Gastrocnemius medialis (tissue), 4 donors: ENCODE results near the gene CEP97. TPM values are rescaled to one million over a fixed set of nuclear protein-coding genes. Genes with fewer than 3 reads are reported as not detected.

ENCODE experiments used
- ATAC-seq, 2 donors: fragments of 150-250 bp; one replicate each; pipeline ENCODE4 v1.9.1; 2016
- DNase-seq, 2 donors: peaks; one replicate each; pipeline ENCODE4 v3.0.0-alpha.2; 2019
- H3K27ac ChIP-seq, 4 donors: fragments of 200-600 bp; sonication (generic); 1 replicate in 1 of 4; 2 replicates in 3 of 4; pipeline ENCODE4 v1.5.1; 2016 to 2018; ENCODE audit warnings: mild to moderate bottlenecking in 2 of 4, moderate library complexity in 1 of 4
- H3K27me3 ChIP-seq, 3 donors: fragments of 200-600 bp; sonication (generic) in 2 of 3; 1 replicate in 1 of 3; 2 replicates in 2 of 3; pipeline versions ENCODE4 v1.5.1 to v1.6.0; 2016 to 2019; ENCODE audit warnings: mild to moderate bottlenecking in 1 of 3, moderate library complexity in 1 of 3
- H3K36me3 ChIP-seq, 2 donors: fragments of 200-600 bp; sonication (generic) in 1 of 2; one replicate each; pipeline ENCODE4 v1.5.1; 2017 to 2018
- H3K4me1 ChIP-seq, 2 donors: fragments of 200-600 bp; sonication (generic) in 1 of 2; one replicate each; pipeline ENCODE4 v1.5.1; 2016 to 2017; ENCODE audit warnings: mild to moderate bottlenecking in 2 of 2
- H3K4me3 ChIP-seq, 4 donors: fragments of 200-600 bp; sonication (generic) in 3 of 4; 1 replicate in 1 of 4; 2 replicates in 3 of 4; pipeline ENCODE4 v1.5.1; 2016 to 2019; ENCODE audit warnings: mild to moderate bottlenecking in 2 of 4
- H3K9me3 ChIP-seq, 3 donors: fragments of 200-600 bp; sonication (generic) in 2 of 3; 1 replicate in 1 of 3; 2 replicates in 2 of 3; pipeline ENCODE4 v1.5.1; 2016 to 2019
- CTCF ChIP-seq, 5 experiments: fragments of 450-650 bp in 3 of 5; fragments of 200-600 bp in 2 of 5; sonication (generic) in 2 of 5; IDR thresholded peaks in 4 of 5; conservative IDR thresholded peaks in 1 of 5; 1 replicate in 4 of 5; 2 replicates in 1 of 5; pipeline ENCODE4 v1.5.1; 2016 to 2019; ENCODE audit warnings: antibody characterized with exemption in 5 of 5, mild to moderate bottlenecking in 3 of 5, moderate library complexity in 3 of 5
- POLR2A ChIP-seq, 2 donors: fragments of 450-650 bp; IDR thresholded peaks; one replicate each; pipeline ENCODE4 v1.6.1; 2017; ENCODE audit warnings: antibody characterized with exemption in 2 of 2, mild to moderate bottlenecking in 2 of 2, moderate library complexity in 2 of 2
- in situ Hi-C, 4 donors: fragments of 200-750 bp; cut with MboI; loops; one replicate each; pipeline versions ENCODE4 v1.15.0 to v1.8.0; 2017; ENCODE audit warnings: low sequenced_read_pairs in 4 of 4
- intact Hi-C: fragments of 100-400 bp; cut with DNase I; formaldehyde crosslinking; loops from one replicate; pipeline ENCODE4 v1.15.1; 2023; ENCODE audit warnings: low total_unique reads
- total RNA-seq, 4 donors: library from RNA; depleted of rRNA; stranded (reverse); fragments of >200 nt; gene quantifications; one replicate each; pipeline versions ENCODE4 v1.1.0 to v1.2.3, GENCODE V29; 2016

CEP97 gene
- total RNA-seq, 4 donors from 2014 or later = 8.3 to 20.0 (median 13.2) TPM

- no peak for TF ChIP-seq CTCF (IDR thresholded peaks at IDR 0.05 in 4 of 5, conservative IDR thresholded peaks at IDR 0.05 in 1 of 5)
- TF ChIP-seq POLR2A (IDR thresholded peaks at IDR 0.05) = no peak
- intact Hi-C loops (loop anchor here (5.0 to 10.0 kb wide), 2 partner anchors 284 to 426 kb away; no protein-coding TSS in a partner anchor), in situ Hi-C loops (loop anchor here (5.0 to 25.0 kb wide), 3 partner anchors 426 to 736 kb away; no protein-coding TSS in a partner anchor)
- peaks cover 0 to 12% of the 10 kb centered on the region in 2 donors for H3K36me3 ChIP-seq
- DNase-seq (no peak), ATAC-seq (no peak)
- H3K4me1 ChIP-seq = peaks cover 0 to 15% of the 10 kb centered on the region in 2 donors
- H3K9me3 ChIP-seq = no peaks in the 10 kb centered on the region
- no peaks in the 10 kb centered on the region for H3K27me3 ChIP-seq
- no peak overlapping the region for H3K4me3 ChIP-seq
- peak overlapping the region in 2 of 4 donors; percentile 42 to 46 for H3K27ac ChIP-seq
Measured at GRCh38 chr3:101801174-101801573, 76.8 kb downstream of the CEP97 start.

GRCh38 chr3:101802179-101802578 is 77.8 kb downstream of the CEP97 start:
- Histone ChIP-seq H3K27ac (peak overlapping the region in 2 of 4 donors; percentile 42 to 46), H3K27me3 (no peaks in the 10 kb centered on the region), H3K4me1 (peaks cover 0 to 22% of the 10 kb centered on the region in 2 donors), H3K4me3 (no peak overlapping the region), H3K9me3 (no peaks in the 10 kb centered on the region), H3K36me3 (peaks cover 0 to 11% of the 10 kb centered on the region in 2 donors)
- TF ChIP-seq CTCF (IDR thresholded peaks at IDR 0.05 in 4 of 5, conservative IDR thresholded peaks at IDR 0.05 in 1 of 5) (no peak), POLR2A (IDR thresholded peaks at IDR 0.05) (no peak)
- no peak for DNase-seq
- in situ Hi-C loops (loop anchor here (5.0 to 25.0 kb wide), 3 partner anchors 425 to 735 kb away; no protein-coding TSS in a partner anchor), intact Hi-C loops (loop anchor here (5.0 to 10.0 kb wide), 2 partner anchors 283 to 425 kb away; no protein-coding TSS in a partner anchor)
- no peak for ATAC-seq

GRCh38 chr3:101803173-101803782 is 78.9 kb downstream of the CEP97 start:
- Histone ChIP-seq H3K36me3 (peaks cover 0 to 11% of the 10 kb centered on the region in 2 donors), H3K9me3 (no peaks in the 10 kb centered on the region), H3K27ac (peak overlapping the region in 2 of 4 donors; percentile 8 to 42), H3K27me3 (no peaks in the 10 kb centered on the region), H3K4me1 (peaks cover 0 to 31% of the 10 kb centered on the region in 2 donors), H3K4me3 (no peak overlapping the region)
- TF ChIP-seq POLR2A (IDR thresholded peaks at IDR 0.05) = no peak
- TF ChIP-seq CTCF (IDR thresholded peaks at IDR 0.05 in 4 of 5, conservative IDR thresholded peaks at IDR 0.05 in 1 of 5) = peak; percentile 67 to 86 (median 77)
- DNase-seq = peak in 1 of 2 donors; percentile 35
- intact Hi-C loops (loop anchor here (5.0 to 10.0 kb wide), 2 partner anchors 282 to 424 kb away; no protein-coding TSS in a partner anchor), in situ Hi-C loops (loop anchor here (5.0 to 25.0 kb wide), 3 partner anchors 424 to 734 kb away; no protein-coding TSS in a partner anchor)
- ATAC-seq = peak; percentile 96

- DNase-seq = no peak
- Histone ChIP-seq H3K9me3 (no peaks in the 10 kb centered on the region), H3K36me3 (peaks cover 0 to 11% of the 10 kb centered on the region in 2 donors), H3K4me1 (peaks cover 0 to 31% of the 10 kb centered on the region in 2 donors), H3K27me3 (no peaks in the 10 kb centered on the region), H3K27ac (peak overlapping the region in 1 of 4 donors; percentile 42), H3K4me3 (no peak overlapping the region)
- no peak for TF ChIP-seq POLR2A (IDR thresholded peaks at IDR 0.05)
- TF ChIP-seq CTCF (IDR thresholded peaks at IDR 0.05 in 4 of 5, conservative IDR thresholded peaks at IDR 0.05 in 1 of 5) = no peak
- ATAC-seq = no peak
- intact Hi-C loops = loop anchor here (5.0 to 10.0 kb wide), 2 partner anchors 281 to 423 kb away; no protein-coding TSS in a partner anchor
- in situ Hi-C loops = loop anchor here (5.0 to 25.0 kb wide), 3 partner anchors 423 to 733 kb away; no protein-coding TSS in a partner anchor
Measured at GRCh38 chr3:101803939-101804338, 79.5 kb downstream of the CEP97 start.
